ENCODE data around the gene BCAM.

The BCAM gene

DNA sequence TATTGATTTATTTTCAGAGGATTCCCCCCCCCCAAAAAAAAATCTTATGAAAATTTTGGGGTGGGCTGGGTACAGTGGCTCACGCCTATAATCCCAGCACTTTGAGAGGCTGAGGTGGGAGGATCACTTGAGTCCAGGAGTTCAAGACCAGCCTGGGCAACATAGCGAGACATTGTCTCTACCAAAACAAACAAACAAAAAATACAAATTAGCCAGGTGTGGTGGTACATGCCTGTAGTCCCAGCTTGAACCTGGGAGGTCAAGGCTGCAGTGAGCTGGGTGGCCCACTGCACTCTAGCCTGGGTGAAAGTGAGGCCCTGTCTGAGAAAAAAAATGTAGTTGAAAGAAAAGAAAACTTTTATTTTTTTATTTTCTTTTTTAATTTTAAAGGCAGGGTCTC, 55.1 kb downstream of the BCAM start:
- no peak for FAIRE-seq
- no peak for TF ChIP-seq POLR2A (IDR thresholded peaks at IDR 0.05; ENCODE audit: low read depth, low read length)
- TF ChIP-seq TAF1 (IDR thresholded peaks at IDR 0.05; ENCODE audit: low read depth, low read length): no peak
- TF ChIP-seq SPI1 (IDR thresholded peaks at IDR 0.05; ENCODE audit: low read depth, low read length): no peak
- no peak for TF ChIP-seq PAX5 (IDR thresholded peaks at IDR 0.05; ENCODE audit: insufficient read depth, low read length, severe bottlenecking)
- no peak for TF ChIP-seq POU2F2 (IDR thresholded peaks at IDR 0.05; ENCODE audit: low read depth, low read length)
- no peak for TF ChIP-seq POLR2AphosphoS5 (IDR thresholded peaks at IDR 0.05; ENCODE audit: low read depth, low read length)
- no peak for DNase-seq (ENCODE audit: insufficient read length, low spot score)

DNA sequence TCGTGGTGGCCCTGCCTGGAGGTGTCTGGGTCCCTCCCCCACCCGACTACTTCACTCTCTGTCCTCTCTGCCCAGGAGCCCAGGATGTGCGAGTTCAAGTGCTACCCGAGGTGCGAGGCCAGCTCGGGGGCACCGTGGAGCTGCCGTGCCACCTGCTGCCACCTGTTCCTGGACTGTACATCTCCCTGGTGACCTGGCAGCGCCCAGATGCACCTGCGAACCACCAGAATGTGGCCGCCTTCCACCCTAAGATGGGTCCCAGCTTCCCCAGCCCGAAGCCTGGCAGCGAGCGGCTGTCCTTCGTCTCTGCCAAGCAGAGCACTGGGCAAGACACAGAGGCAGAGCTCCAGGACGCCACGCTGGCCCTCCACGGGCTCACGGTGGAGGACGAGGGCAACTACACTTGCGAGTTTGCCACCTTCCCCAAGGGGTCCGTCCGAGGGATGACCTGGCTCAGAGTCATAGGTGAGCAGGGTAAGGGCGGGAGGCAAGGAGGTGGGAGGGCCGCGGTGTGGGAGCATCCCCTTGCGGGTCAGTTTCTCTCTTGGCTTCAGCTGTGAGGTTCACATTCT, 56.4 kb downstream of the BCAM start:
- no peak for DNase-seq (ENCODE audit: insufficient read length, low spot score)
- no peak for FAIRE-seq
- TF ChIP-seq POLR2A (IDR thresholded peaks at IDR 0.05; ENCODE audit: low read depth, low read length) (no peak), POU2F2 (IDR thresholded peaks at IDR 0.05; ENCODE audit: low read depth, low read length) (no peak), POLR2AphosphoS5 (IDR thresholded peaks at IDR 0.05; ENCODE audit: low read depth, low read length) (no peak), SPI1 (IDR thresholded peaks at IDR 0.05; ENCODE audit: low read depth, low read length) (no peak), PAX5 (IDR thresholded peaks at IDR 0.05; ENCODE audit: insufficient read depth, low read length, severe bottlenecking) (no peak), TAF1 (IDR thresholded peaks at IDR 0.05; ENCODE audit: low read depth, low read length) (no peak)

DNA sequence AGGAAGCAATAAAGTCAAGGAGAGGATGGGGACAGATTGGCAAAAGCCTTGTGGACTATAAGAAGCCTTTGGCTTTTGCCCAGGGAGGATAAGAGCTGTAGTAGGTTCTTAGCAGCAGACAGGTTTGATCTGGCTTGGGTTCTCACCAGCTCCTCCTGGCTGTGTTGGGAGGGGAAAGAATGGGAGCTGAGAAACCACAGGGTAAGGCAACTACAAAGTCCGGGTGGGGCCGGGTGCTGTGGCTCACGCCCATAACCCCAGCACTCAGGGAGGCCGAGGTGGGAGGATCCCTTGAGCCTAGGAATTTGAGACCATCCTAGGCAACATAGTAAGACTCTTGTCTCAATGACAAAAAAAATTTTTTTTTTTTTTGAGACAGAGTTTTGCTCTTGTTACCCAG, 57.8 kb downstream of the BCAM start:
- no peak for FAIRE-seq
- DNase-seq (ENCODE audit: insufficient read length, low spot score): no peak
- TF ChIP-seq POLR2A (IDR thresholded peaks at IDR 0.05; ENCODE audit: low read depth, low read length): no peak
- no peak for TF ChIP-seq TAF1 (IDR thresholded peaks at IDR 0.05; ENCODE audit: low read depth, low read length)
- TF ChIP-seq SPI1 (IDR thresholded peaks at IDR 0.05; ENCODE audit: low read depth, low read length): no peak
- no peak for TF ChIP-seq POLR2AphosphoS5 (IDR thresholded peaks at IDR 0.05; ENCODE audit: low read depth, low read length)
- no peak for TF ChIP-seq POU2F2 (IDR thresholded peaks at IDR 0.05; ENCODE audit: low read depth, low read length)
- no peak for TF ChIP-seq PAX5 (IDR thresholded peaks at IDR 0.05; ENCODE audit: insufficient read depth, low read length, severe bottlenecking)

DNA sequence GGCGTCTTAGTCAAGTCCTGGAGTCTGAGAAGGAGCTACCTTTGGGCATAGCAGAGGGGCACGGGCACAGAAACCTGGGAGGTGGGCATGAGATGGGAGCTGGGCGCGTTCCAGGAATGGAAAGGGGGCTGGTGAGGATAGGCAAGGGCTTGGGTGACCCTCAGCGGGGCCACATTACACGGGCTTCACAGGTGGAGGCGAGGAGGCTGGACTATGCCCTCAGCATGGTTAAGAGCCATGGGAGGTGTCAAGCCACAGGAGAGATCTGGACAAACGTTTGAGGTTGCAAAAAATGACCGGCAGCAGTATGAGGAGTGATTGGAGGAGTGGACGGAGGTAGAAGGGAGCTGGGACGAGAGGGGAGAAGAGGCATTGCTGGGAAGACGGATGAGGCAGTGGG, 58.7 kb downstream of the BCAM start:
- FAIRE-seq (no peak), DNase-seq (ENCODE audit: insufficient read length, low spot score) (no peak)
- TF ChIP-seq POLR2A (IDR thresholded peaks at IDR 0.05; ENCODE audit: low read depth, low read length) (no peak), POU2F2 (IDR thresholded peaks at IDR 0.05; ENCODE audit: low read depth, low read length) (no peak), PAX5 (IDR thresholded peaks at IDR 0.05; ENCODE audit: insufficient read depth, low read length, severe bottlenecking) (no peak)

DNA sequence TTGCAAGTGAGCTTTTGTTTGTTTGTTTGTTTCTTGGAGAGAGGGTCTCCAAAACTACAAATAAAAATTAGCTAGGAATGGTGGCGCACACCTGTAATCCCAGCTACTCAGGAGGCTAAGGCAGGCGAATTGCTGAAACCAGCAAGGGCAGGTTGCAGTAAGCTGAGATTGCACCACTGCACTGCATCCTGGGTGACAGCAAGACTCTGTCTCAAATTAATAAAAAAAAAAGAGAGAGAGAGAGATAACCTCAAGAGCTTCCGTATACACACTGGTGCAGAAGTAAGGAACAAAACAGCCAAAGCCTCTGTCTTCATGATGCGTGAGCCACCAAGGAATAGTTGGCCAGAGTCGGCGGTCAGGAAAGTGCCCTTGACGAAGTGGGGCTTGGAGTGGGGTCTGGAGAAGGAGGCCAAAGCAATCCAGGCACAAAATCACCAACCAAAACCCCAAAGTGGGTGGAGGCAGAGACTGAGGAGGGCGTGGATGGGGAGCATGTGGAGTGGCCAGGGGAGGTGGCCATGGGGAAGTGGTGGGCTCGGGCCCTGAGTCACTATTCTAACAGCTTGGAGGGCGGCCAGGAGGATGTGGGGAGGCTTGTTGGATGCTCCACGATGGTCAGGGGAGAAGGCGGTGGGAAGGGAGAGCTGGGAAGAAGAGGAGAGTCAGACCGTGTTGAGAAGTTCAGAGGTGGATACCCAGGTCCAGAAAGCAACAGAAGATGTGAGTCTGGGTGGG, 61.0 kb downstream of the BCAM start:
- TF ChIP-seq POU2F2 (IDR thresholded peaks at IDR 0.05; ENCODE audit: low read depth, low read length): no peak
- TF ChIP-seq SPI1 (IDR thresholded peaks at IDR 0.05; ENCODE audit: low read depth, low read length): no peak
- TF ChIP-seq POLR2A (IDR thresholded peaks at IDR 0.05; ENCODE audit: low read depth, low read length): no peak
- no peak for TF ChIP-seq PAX5 (IDR thresholded peaks at IDR 0.05; ENCODE audit: insufficient read depth, low read length, severe bottlenecking)
- no peak for TF ChIP-seq POLR2AphosphoS5 (IDR thresholded peaks at IDR 0.05; ENCODE audit: low read depth, low read length)
- no peak for DNase-seq (ENCODE audit: insufficient read length, low spot score)
- FAIRE-seq: no peak

Data from GM12891 (cell line).